HEK293 (cell line): ENCODE data around the gene ADAMTS5.

Source experiments
- CTCF ChIA-PET: fragments of 350-600 bp; formaldehyde crosslinking; extraction: SDS; loops from one replicate; lab custom pipeline; 2021; ENCODE audit warnings: antibody characterized with exemption; lab: Yijun Ruan, JAX
- POLR2A ChIA-PET: fragments of 300-600 bp; formaldehyde crosslinking; extraction: SDS; loops from one replicate; lab custom pipeline; 2020; ENCODE audit warnings: antibody characterized with exemption, inconsistent platforms; lab: Yijun Ruan, JAX
- H3K27ac ChIP-seq: fragments of 200-500 bp; sonication (Bioruptor generic); 2 replicates; pipeline ENCODE4 v1.5.1; 2014; ENCODE audit warnings: low read depth, low read length, control low read depth, inconsistent platforms; ENCODE audit errors: extremely low read depth
- H3K36me3 ChIP-seq, 2 experiments: fragments of 200-500 bp in 1 of 2; sonication (Bioruptor generic) in 1 of 2; 1 replicate in 1 of 2; 2 replicates in 1 of 2; pipeline ENCODE4 v1.5.1; 2014 to 2017; ENCODE audit warnings: inconsistent platforms in 2 of 2, low read length in 2 of 2; ENCODE audit not compliant: control insufficient read depth in 2 of 2, insufficient read depth in 1 of 2
- H3K4me1 ChIP-seq: fragments of 200-500 bp; sonication (Bioruptor generic); 2 replicates; pipeline ENCODE4 v1.5.1; 2014; ENCODE audit warnings: mild to moderate bottlenecking, low read length, inconsistent platforms; ENCODE audit not compliant: control insufficient read depth, insufficient read depth
- H3K4me3 ChIP-seq: 2 replicates; pipeline ENCODE4 v1.5.1; 2011; ENCODE audit warnings: low read depth, mild to moderate bottlenecking, control low read depth, low read length, moderate library complexity
- H3K9me3 ChIP-seq: fragments of 200-500 bp; sonication (Bioruptor generic); 2 replicates; pipeline ENCODE4 v1.5.1; 2014; ENCODE audit warnings: low read depth, low read length, inconsistent platforms; ENCODE audit not compliant: control insufficient read depth, insufficient read depth
- SP2 ChIP-seq: fragments of 450-650 bp; formaldehyde crosslinking; IDR thresholded peaks from 2 replicates; pipeline ENCODE4 v1.5.1; 2016; ENCODE audit warnings: missing biosample characterization, missing genetic modification characterization
- YY1 ChIP-seq: fragments of 450-650 bp; formaldehyde crosslinking; IDR thresholded peaks from 2 replicates; pipeline ENCODE4 v1.5.1; 2018; ENCODE audit warnings: missing biosample characterization, missing genetic modification characterization
- ZBTB17 ChIP-seq: fragments of 450-650 bp; formaldehyde crosslinking; IDR thresholded peaks from 2 replicates; pipeline ENCODE4 v1.5.1; 2016; ENCODE audit warnings: missing biosample characterization, missing genetic modification characterization
- ZFP37 ChIP-seq: fragments of 450-650 bp; formaldehyde crosslinking; IDR thresholded peaks from 2 replicates; pipeline ENCODE4 v1.5.1; 2016; ENCODE audit warnings: missing biosample characterization, missing genetic modification characterization
- ZIC2 ChIP-seq: fragments of 450-650 bp; formaldehyde crosslinking; IDR thresholded peaks from 2 replicates; pipeline ENCODE4 v1.5.1; 2016; ENCODE audit warnings: missing biosample characterization, missing genetic modification characterization
- ZNF585B ChIP-seq: fragments of 450-650 bp; formaldehyde crosslinking; IDR thresholded peaks from 2 replicates; pipeline ENCODE4 v1.5.1; 2016; ENCODE audit warnings: missing biosample characterization, missing genetic modification characterization
- ZNF596 ChIP-seq: fragments of 450-650 bp; IDR thresholded peaks from 2 replicates; pipeline ENCODE4 v1.5.0; 2018; ENCODE audit warnings: missing biosample characterization, mild to moderate bottlenecking, missing genetic modification characterization, moderate library complexity
- TF ChIP-seq, protein P1 (sequence below): fragments of 450-650 bp; formaldehyde crosslinking; IDR thresholded peaks from 2 replicates; pipeline ENCODE4 v1.5.1; 2016; ENCODE audit warnings: missing biosample characterization, missing genetic modification characterization
- TF ChIP-seq, protein P2 (sequence below): fragments of 450-650 bp; formaldehyde crosslinking; IDR thresholded peaks from 2 replicates; pipeline ENCODE4 v1.5.0; 2017; ENCODE audit warnings: missing biosample characterization, missing genetic modification characterization, borderline replicate concordance
- TF ChIP-seq, protein P3 (sequence below): fragments of 450-650 bp; formaldehyde crosslinking; IDR thresholded peaks from 2 replicates; pipeline ENCODE4 v1.5.1; 2017; ENCODE audit warnings: missing biosample characterization, missing genetic modification characterization
- TF ChIP-seq, protein P4 (sequence below): fragments of 450-650 bp; formaldehyde crosslinking; IDR thresholded peaks from 2 replicates; pipeline ENCODE4 v1.5.1; 2016; ENCODE audit warnings: missing biosample characterization, missing genetic modification characterization
- TF ChIP-seq, protein P5 (sequence below): fragments of 450-650 bp; formaldehyde crosslinking; IDR thresholded peaks from 2 replicates; pipeline ENCODE4 v1.5.1; 2017; ENCODE audit warnings: missing biosample characterization, mild to moderate bottlenecking, missing genetic modification characterization, moderate library complexity
- TF ChIP-seq, protein P6 (sequence below): fragments of 450-650 bp; formaldehyde crosslinking; IDR thresholded peaks from 2 replicates; pipeline ENCODE4 v1.5.1; 2016; ENCODE audit warnings: missing biosample characterization, missing genetic modification characterization
- TF ChIP-seq, protein P7 (sequence below): fragments of 450-650 bp; formaldehyde crosslinking; IDR thresholded peaks from 2 replicates; pipeline ENCODE4; 2016; ENCODE audit warnings: missing biosample characterization, missing genetic modification characterization
- TF ChIP-seq, protein P8 (sequence below): fragments of 450-650 bp; formaldehyde crosslinking; IDR thresholded peaks from 2 replicates; pipeline ENCODE4 v1.5.1; 2016; ENCODE audit warnings: missing biosample characterization, missing genetic modification characterization
- TF ChIP-seq, protein P9 (sequence below): fragments of 450-650 bp; formaldehyde crosslinking; IDR thresholded peaks from 2 replicates; pipeline ENCODE4 v1.5.1; 2017; ENCODE audit warnings: missing biosample characterization, missing genetic modification characterization

Gene ADAMTS5

DNA sequence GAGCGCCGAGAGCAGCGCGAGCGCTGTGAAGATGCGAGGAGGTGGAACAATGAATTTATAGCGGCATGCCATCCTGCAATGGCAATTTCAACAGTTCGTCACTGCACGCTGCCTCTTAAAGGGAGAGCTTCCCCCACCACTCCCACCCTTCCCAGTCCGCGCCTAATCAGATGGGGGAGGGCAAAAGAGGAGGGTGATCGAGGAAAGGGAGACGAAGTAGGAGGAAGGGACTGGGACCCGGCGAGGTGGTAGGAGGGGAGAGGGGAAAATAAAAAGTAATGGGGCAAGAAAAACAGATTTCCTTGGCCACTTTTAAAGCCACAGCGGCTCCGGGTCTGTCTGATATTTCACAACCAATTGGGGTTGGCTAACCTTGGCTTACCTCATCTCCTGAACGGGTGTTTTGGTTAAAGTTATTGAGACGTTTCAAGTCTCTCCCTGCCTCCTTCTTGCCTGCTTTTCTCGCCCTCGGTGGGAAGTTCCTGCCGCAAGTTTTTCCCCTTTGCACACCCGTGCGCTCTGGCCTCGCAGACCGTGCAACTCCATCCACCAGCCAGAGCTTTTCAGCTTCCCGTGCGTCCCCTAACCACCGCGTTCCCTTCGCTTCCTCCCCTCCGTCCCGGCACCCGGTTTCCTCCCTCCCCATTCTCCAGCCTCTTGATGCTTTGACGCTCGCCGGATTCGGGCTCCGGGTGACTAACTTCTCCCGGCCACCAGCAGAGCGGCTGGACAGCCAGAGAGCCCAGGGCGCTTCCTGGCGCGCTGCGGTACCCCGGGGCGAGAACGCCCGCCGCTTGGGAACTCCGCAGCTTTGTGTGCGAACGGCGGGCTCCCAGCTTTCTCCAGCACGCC lies at the start of gene ADAMTS5:
TSS of gene ADAMTS5 (minus strand) at position 27 of the 852 bp plus-strand sequence. CDS start 697 bp downstream, outside the sequence.
- no peaks in the 10 kb centered on the region for H3K9me3 ChIP-seq
- peaks cover 3% of the 10 kb centered on the region; the same call in 1 of the 2 replicates for H3K4me1 ChIP-seq
- ChIA-PET POLR2A (interaction anchor here (0.6 to 1.4 kb wide), 8 partner anchors 14 to 246 kb away, joined by 3 to 5 read pairs (median 3); partner anchors contain the start of gene ADAMTS1), CTCF (interaction anchor here (0.5 to 1.2 kb wide), 6 partner anchors 29 to 1087 kb away, joined by 3 to 5 read pairs (median 4); no protein-coding TSS in a partner anchor)
- H3K36me3 ChIP-seq, result no peaks in the 10 kb centered on the region
- H3K27ac ChIP-seq, result peak within 1 kb of the TSS; percentile 86
- H3K4me3 ChIP-seq, result peak within 1 kb of the TSS; percentile 59
- TF ChIP-seq, protein P1, sequence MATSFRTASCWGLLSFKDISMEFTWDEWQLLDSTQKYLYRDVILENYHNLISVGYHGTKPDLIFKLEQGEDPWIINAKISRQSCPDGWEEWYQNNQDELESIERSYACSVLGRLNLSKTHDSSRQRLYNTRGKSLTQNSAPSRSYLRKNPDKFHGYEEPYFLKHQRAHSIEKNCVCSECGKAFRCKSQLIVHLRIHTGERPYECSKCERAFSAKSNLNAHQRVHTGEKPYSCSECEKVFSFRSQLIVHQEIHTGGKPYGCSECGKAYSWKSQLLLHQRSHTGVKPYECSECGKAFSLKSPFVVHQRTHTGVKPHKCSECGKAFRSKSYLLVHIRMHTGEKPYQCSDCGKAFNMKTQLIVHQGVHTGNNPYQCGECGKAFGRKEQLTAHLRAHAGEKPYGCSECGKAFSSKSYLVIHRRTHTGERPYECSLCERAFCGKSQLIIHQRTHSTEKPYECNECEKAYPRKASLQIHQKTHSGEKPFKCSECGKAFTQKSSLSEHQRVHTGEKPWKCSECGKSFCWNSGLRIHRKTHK (tag by site-specific recombination), result no peak
- TF ChIP-seq ZBTB17 (peak; percentile 73), YY1 (tag by site-specific recombination) (no peak), SP2 (no peak), ZFP37 (no peak), ZNF585B (tag by site-specific recombination) (no peak), ZNF596 (tag by site-specific recombination) (no peak), ZIC2 (peak; percentile 33; the same call in 1 of the 2 replicates)
- TF ChIP-seq, protein P2, sequence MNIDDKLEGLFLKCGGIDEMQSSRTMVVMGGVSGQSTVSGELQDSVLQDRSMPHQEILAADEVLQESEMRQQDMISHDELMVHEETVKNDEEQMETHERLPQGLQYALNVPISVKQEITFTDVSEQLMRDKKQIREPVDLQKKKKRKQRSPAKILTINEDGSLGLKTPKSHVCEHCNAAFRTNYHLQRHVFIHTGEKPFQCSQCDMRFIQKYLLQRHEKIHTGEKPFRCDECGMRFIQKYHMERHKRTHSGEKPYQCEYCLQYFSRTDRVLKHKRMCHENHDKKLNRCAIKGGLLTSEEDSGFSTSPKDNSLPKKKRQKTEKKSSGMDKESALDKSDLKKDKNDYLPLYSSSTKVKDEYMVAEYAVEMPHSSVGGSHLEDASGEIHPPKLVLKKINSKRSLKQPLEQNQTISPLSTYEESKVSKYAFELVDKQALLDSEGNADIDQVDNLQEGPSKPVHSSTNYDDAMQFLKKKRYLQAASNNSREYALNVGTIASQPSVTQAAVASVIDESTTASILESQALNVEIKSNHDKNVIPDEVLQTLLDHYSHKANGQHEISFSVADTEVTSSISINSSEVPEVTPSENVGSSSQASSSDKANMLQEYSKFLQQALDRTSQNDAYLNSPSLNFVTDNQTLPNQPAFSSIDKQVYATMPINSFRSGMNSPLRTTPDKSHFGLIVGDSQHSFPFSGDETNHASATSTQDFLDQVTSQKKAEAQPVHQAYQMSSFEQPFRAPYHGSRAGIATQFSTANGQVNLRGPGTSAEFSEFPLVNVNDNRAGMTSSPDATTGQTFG (tag by site-specific recombination), result no peak
- TF ChIP-seq, protein P3, sequence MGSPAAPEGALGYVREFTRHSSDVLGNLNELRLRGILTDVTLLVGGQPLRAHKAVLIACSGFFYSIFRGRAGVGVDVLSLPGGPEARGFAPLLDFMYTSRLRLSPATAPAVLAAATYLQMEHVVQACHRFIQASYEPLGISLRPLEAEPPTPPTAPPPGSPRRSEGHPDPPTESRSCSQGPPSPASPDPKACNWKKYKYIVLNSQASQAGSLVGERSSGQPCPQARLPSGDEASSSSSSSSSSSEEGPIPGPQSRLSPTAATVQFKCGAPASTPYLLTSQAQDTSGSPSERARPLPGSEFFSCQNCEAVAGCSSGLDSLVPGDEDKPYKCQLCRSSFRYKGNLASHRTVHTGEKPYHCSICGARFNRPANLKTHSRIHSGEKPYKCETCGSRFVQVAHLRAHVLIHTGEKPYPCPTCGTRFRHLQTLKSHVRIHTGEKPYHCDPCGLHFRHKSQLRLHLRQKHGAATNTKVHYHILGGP, result no peak
- TF ChIP-seq, protein P4, sequence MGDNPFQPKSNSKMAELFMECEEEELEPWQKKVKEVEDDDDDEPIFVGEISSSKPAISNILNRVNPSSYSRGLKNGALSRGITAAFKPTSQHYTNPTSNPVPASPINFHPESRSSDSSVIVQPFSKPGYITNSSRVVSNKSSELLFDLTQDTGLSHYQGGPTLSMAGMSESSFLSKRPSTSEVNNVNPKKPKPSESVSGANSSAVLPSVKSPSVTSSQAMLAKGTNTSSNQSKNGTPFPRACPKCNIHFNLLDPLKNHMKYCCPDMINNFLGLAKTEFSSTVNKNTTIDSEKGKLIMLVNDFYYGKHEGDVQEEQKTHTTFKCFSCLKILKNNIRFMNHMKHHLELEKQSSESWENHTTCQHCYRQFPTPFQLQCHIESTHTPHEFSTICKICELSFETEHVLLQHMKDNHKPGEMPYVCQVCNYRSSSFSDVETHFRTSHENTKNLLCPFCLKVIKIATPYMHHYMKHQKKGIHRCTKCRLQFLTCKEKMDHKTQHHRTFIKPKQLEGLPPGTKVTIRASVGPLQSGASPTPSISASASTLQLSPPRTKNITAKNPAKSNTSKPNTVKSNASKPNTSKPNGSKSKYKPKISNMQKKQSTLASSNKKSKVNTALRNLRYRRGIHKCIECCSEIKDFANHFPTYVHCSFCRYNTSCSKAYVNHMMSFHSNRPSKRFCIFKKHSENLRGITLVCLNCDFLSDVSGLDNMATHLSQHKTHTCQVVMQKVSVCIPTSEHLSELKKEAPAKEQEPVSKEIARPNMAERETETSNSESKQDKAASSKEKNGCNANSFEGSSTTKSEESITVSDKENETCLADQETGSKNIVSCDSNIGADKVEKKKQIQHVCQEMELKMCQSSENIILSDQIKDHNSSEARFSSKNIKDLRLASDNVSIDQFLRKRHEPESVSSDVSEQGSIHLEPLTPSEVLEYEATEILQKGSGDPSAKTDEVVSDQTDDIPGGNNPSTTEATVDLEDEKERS (tag by site-specific recombination), result no peak
- TF ChIP-seq, protein P5, sequence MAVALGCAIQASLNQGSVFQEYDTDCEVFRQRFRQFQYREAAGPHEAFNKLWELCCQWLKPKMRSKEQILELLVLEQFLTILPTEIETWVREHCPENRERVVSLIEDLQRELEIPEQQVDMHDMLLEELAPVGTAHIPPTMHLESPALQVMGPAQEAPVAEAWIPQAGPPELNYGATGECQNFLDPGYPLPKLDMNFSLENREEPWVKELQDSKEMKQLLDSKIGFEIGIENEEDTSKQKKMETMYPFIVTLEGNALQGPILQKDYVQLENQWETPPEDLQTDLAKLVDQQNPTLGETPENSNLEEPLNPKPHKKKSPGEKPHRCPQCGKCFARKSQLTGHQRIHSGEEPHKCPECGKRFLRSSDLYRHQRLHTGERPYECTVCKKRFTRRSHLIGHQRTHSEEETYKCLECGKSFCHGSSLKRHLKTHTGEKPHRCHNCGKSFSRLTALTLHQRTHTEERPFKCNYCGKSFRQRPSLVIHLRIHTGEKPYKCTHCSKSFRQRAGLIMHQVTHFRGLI, result no peak
- TF ChIP-seq, protein P6, sequence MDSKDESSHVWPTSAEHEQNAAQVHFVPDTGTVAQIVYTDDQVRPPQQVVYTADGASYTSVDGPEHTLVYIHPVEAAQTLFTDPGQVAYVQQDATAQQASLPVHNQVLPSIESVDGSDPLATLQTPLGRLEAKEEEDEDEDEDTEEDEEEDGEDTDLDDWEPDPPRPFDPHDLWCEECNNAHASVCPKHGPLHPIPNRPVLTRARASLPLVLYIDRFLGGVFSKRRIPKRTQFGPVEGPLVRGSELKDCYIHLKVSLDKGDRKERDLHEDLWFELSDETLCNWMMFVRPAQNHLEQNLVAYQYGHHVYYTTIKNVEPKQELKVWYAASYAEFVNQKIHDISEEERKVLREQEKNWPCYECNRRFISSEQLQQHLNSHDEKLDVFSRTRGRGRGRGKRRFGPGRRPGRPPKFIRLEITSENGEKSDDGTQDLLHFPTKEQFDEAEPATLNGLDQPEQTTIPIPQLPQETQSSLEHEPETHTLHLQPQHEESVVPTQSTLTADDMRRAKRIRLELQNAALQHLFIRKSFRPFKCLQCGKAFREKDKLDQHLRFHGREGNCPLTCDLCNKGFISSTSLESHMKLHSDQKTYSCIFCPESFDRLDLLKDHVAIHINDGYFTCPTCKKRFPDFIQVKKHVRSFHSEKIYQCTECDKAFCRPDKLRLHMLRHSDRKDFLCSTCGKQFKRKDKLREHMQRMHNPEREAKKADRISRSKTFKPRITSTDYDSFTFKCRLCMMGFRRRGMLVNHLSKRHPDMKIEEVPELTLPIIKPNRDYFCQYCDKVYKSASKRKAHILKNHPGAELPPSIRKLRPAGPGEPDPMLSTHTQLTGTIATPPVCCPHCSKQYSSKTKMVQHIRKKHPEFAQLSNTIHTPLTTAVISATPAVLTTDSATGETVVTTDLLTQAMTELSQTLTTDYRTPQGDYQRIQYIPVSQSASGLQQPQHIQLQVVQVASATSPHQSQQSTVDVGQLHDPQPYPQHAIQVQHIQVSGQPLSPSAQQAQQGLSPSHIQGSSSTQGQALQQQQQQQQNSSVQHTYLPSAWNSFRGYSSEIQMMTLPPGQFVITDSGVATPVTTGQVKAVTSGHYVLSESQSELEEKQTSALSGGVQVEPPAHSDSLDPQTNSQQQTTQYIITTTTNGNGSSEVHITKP (tag by site-specific recombination), result peak; percentile 76
- TF ChIP-seq, protein P7, sequence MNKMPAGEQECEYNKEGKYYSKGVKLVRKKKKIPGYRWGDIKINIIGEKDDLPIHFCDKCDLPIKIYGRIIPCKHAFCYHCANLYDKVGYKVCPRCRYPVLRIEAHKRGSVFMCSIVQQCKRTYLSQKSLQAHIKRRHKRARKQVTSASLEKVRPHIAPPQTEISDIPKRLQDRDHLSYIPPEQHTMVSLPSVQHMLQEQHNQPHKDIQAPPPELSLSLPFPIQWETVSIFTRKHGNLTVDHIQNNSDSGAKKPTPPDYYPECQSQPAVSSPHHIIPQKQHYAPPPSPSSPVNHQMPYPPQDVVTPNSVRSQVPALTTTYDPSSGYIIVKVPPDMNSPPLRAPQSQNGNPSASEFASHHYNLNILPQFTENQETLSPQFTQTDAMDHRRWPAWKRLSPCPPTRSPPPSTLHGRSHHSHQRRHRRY (tag by site-specific recombination), result no peak
- TF ChIP-seq, protein P8, sequence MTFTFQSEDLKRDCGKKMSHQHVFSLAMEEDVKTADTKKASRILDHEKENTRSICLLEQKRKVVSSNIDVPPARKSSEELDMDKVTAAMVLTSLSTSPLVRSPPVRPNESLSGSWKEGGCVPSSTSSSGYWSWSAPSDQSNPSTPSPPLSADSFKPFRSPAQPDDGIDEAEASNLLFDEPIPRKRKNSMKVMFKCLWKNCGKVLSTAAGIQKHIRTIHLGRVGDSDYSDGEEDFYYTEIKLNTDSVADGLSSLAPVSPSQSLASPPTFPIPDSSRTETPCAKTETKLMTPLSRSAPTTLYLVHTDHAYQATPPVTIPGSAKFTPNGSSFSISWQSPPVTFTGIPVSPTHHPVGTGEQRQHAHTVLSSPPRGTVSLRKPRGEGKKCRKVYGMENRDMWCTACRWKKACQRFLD (tag by site-specific recombination), result no peak
- TF ChIP-seq, protein P9, sequence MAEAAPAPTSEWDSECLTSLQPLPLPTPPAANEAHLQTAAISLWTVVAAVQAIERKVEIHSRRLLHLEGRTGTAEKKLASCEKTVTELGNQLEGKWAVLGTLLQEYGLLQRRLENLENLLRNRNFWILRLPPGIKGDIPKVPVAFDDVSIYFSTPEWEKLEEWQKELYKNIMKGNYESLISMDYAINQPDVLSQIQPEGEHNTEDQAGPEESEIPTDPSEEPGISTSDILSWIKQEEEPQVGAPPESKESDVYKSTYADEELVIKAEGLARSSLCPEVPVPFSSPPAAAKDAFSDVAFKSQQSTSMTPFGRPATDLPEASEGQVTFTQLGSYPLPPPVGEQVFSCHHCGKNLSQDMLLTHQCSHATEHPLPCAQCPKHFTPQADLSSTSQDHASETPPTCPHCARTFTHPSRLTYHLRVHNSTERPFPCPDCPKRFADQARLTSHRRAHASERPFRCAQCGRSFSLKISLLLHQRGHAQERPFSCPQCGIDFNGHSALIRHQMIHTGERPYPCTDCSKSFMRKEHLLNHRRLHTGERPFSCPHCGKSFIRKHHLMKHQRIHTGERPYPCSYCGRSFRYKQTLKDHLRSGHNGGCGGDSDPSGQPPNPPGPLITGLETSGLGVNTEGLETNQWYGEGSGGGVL (tag by site-specific recombination), result peak; percentile 95
